Dermis blood vessel endothelial cell (primary cell): ENCODE measurements around the gene STX5. TPM values are rescaled to one million over a fixed set of nuclear protein-coding genes. Genes with fewer than 3 reads are reported as not detected.
"Not testable (repeated sequence)": the region's sequence is repeated elsewhere in the genome, so short reads cannot be mapped to it uniquely, and the experiment has no call there.

Experiments
- DNase-seq: peaks from one replicate; pipeline ENCODE4 v3.0.0; 2010
- total RNA-seq: library from RNA; depleted of rRNA; stranded (reverse); fragments of >200 nt; gene quantifications from 2 replicates; pipeline ENCODE4 v1.2.3, GENCODE V29; 2014

The STX5 gene
- total RNA-seq, 1 donor from 2014 or later = 36.8 TPM

- DNase-seq = not testable (repeated sequence)
These were observed 3.7 kb downstream of the STX5 start for GRCh38 chr11:62828130-62828529.

- DNase-seq = no peak
These were observed 8.2 kb downstream of the STX5 start for GRCh38 chr11:62823677-62824076.

DNA sequence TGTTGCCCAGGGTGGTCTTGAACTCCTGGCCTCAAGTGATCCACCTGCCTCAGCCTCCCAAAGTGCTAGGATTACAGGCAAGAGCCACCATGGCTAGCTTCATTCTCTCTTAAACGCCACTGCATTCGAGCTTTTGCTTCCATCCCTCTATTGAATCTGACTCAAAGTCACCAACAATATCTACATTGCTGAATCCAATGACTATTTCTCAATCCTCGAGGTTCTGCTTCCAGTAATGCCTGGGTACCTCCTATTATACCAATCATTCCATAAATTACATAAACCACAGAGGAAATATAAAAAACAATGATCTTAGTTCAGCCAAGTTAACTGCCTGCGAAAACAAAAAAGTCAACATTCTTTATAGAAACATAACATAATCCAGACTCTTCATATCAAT lies 14.7 kb downstream of the STX5 start:
- no peak for DNase-seq

DNA sequence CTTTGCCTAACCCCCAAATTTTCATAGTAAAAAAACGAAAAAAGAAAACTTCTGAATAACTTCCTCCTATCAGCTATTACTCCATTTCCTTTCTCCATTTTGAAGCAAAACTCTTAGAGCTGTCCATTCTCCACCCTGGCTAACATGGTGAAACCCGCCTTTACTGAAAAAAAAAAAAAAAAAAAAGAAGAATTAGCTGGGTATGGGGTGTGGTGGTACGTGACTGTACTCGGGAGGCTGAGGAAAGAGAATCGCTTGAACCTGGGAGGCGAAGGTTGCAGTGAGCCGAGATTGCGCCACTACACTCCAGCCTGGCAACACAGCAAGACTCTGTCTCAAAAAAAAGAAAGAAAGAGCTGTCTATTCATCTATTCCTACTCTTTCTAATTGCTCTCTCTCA lies 15.3 kb downstream of the STX5 start:
- DNase-seq = no peak

DNA sequence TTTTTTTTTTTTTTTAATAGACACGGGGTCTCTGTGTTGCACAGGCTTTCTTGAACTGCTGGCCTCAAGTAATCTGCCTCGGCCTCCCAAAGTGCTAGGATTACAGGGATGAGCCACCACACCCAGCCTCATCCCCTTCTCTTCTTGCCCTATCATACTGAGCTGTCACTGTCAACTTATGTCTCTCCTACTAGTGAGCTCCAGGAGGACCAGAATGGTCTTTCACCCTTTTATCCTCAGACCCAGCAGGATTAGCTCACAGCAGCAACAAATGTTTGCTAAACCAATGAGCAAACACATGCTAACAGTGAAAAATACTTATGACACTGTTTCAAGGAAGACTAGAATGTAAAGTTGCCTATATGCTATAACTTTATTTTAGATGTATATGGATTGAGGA lies 20.2 kb downstream of the STX5 start:
- DNase-seq = no peak

DNA sequence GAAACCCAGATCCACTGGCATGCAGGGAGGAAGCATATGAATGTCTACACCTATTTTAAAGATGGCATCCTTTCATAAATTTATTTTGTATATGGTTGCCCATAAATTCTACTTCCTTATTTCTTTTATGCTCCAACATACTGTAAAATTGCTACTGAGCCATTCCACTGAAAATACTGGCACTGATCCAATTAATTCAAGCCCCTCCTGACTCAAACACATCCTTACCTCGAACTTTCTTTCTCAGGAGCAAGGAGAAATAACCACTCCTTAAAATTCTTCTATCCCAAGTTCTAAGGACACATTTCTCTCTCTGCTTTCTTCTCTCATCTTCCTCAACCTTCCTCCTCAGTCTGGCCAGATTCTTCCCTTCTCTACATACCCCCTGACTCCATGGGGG lies 21.1 kb downstream of the STX5 start:
- no peak for DNase-seq

DNA sequence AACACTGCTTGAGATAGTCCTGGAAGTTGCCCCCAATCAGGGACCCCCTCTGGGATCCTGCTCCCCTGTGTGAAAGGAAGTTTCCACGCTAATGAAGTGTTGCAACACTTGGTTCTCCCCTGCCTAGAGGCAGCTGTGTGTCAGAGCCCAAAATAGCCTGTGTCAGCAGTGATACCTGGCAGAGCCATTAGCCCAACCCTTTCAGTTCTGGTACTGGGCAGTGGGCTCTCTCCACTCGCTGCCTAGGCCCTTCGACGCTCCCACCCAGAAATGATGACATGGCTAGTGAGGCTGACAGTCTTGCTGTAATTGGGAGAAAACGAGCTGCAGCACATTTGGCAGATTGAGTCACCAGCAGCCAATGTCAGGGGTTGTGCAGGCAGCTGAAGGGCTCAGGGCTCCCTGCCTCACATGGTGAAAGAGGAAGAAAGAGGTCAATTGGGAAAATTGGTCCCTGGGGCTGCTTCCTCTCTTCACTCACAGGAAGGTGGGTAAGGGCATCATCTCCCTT lies 25.2 kb downstream of the STX5 start:
- no peak for DNase-seq

DNA sequence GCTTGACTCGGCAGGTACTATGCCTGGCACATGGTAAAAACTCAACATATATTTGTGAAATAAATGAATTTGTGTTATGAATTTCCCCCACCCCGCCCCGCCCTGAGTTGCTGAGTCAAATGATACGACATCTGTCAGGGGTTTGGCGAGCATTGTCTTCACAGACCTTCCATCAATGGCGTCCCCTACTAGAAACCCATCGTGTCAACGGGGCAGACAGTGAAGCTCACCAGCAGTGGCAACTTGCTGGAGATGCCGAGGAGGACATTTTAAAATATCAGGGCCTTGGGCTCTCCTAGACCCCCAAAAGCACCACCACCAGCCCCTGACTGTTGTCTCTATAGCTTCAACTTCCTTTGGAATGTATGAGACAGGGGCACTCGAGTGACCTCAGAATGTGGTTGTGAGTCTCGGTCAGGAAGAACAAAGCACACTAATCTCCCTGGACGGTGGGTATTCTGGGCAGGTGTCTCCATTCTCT lies 25.9 kb downstream of the STX5 start:
- DNase-seq = peak; percentile 29

GRCh38 chr11:62805076-62805892 lies 26.6 kb downstream of the STX5 start, which contains the start of gene NXF1:
TSS of gene NXF1 (minus strand) at chr11:62805440. CDS start at chr11:62805356, 84 bp downstream.
- peak; percentile 97 for DNase-seq

GRCh38 chr11:62804310-62805075 lies 27.4 kb downstream of the STX5 start:
- peak; percentile 74 for DNase-seq

GRCh38 chr11:62801071-62801470 lies 30.8 kb downstream of the STX5 start:
- no peak for DNase-seq

DNA sequence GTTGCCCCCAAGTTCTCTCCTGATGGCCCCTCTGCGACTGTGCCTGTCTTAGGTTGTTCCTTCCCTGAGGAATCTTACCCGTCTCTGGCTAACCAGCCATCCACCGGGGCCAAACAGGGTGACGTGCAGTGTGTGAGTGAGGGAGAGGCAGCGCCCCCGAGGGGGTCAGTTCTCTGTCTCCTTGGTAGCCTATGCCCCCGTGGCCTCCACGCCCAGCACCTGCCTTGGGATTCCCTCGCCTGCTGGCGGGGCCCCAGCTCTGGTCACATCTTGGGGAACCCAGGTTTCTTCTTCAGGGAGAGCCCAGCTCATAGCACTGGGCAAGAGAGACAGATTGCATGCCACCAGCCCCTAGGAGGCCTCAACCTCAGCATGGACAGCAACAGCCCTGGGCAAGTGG lies 32.4 kb downstream of the STX5 start:
- no peak for DNase-seq

DNA sequence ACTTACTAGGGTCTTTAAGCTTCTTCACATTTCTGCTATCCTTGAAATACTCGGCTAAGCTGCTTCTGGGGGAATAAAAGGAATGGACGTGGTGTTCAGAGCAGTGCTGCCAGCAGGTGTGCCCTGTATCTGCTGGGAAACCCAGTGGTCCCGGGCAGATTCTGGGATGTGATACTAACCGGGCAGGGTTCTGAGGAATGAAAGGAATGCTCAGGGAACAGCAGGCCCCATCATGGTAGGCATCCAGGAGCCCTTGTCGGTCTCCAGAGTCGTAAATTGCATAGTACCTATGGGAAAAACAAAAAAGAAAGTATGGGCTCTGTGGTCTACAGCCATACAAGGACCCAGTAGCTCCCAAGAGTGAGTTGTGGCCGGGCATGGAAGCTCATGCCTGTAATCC lies 35.6 kb downstream of the STX5 start:
- DNase-seq = no peak

DNA sequence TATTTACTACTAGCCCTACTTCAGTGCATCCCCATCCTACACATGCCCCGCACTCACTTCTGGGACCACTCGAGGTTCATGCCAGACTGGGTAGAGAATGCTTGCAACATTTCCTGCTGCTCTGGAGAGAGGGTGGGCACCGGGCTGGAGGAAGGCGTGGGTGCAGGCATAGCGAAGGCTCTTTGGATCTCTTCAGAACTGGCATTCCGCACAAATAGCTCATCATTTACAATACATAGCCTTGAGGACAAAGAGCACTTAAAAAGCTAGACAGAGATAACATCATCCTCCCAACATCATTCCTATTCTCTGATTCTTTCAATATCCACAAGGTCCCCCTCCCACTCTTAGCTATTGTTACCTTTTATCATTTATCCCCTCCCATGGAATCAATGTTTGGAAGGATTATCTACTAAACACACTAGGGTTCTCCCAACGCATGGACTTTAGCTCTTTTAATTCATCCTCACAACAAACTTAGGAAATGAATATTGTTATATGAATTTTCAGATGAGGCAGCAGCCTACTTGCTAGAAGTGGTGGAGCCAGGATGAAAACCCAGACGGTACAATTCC lies 37.6 kb downstream of the STX5 start:
- DNase-seq = no peak

- no peak for DNase-seq
These were observed 39.7 kb downstream of the STX5 start for GRCh38 chr11:62792202-62792575.

- DNase-seq = peak; percentile 83
These were observed 40.2 kb downstream of the STX5 start, which contains the start of gene TMEM223 for GRCh38 chr11:62791501-62792201. TSS of gene TMEM223 (minus strand) at chr11:62792006. CDS start at chr11:62791994, 12 bp downstream.

DNA sequence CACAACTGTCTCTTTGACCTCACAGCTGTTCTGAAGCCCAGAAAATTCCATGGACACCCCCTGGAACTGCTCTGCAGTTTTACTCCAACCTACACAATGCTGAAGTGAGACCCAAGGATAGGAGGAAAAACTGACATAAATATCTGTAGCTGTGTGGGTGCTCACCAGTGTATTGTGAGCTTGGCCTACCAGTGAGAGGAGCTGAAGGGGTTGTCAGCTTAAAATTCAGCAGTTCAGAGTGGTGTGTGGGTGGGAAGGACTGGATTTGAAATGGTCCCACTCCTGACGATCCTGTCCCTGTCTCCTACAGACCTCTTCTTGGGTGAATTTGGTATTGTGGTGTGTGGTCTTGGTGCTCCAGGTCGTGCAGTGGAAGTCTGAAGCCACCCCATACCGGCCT lies 42.3 kb downstream of the STX5 start:
- no peak for DNase-seq

DNA sequence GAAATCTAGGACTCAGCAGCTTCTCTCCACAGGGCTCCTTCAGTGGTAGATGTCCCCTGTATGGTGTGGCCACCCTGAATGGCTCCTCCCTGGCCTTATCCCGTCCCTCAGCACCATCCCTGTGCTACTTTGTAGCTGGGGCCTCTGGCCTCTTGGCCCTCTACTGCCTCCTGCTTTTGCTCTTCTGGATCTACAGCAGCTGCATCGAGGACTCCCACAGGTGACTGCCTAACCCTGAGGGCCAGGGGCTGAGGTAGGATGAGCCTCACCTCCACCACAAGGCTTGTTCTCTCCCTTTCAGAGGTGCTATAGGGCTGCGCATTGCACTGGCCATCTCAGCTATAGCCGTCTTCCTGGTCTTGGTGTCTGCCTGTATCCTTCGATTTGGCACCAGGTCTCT lies 42.9 kb downstream of the STX5 start:
- no peak for DNase-seq

DNA sequence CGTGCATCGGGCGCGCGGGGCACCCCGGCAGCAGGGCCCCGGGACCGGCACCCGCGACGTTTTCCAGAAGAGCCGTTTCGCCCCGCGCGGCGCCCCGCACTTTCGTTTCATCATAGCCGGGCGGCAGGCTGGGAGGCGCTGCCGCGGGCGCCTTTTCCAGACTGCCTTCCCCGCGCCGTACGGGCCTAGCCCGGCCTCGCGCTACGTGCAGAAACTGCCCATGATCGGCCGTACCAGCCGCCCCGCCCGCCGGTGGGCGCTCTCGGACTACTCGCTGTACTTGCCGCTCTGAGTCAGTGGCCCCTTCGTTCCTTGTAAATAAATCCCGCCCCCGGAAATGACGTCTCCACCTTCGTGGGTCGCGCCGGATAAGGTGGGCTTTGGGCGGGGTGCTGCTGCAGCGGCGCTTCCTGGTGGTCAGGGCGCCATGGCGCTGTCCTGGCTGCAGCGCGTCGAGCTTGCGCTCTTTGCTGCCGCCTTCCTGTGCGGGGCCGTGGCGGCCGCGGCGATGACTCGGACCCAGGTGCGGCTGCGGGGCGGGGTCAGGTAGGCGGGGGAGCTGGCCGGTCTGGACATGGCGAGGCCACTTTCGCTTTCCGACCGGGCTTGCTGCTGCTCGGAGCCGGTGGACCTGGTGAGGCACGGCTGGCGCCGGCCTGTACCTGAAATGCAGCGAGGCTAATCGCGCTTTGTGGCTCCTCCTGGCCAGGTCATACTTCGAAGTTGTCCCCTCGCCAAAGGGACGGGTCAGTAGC lies 44.7 kb downstream of the STX5 start, which contains the start of gene TMEM179B:
Gene TMEM179B (plus strand): TSS at position 398 of the 755 bp plus-strand sequence. CDS start 30 bp downstream, at position 428.
- peak; percentile 99 for DNase-seq

DNA sequence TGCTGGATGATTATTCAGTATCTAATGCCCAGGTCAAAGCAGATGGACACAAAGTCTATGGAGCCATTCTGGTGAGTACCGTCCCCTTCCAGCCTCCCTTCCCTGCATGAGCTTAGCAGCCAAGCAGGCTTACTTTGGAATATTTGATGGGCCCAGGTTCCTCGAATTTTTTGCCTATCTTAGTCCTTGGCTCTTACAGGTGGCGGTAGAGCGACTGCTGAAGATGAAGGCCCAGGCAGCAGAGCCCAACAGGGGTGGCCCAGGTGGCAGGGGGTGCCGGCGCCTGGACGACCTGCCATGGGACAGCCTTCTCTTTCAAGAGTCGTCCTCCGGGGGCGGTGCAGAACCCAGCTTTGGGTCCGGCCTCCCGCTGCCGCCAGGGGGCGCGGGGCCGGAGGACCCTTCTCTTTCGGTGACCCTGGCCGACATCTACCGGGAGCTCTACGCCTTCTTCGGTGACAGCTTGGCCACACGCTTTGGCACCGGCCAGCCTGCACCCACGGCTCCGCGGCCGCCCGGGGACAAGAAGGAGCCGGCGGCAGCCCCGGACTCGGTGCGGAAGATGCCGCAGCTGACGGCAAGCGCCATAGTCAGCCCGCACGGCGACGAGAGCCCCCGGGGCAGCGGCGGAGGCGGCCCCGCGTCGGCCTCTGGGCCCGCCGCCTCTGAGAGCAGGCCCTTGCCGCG lies 45.4 kb downstream of the STX5 start:
- peak; percentile 90 for DNase-seq

DNA sequence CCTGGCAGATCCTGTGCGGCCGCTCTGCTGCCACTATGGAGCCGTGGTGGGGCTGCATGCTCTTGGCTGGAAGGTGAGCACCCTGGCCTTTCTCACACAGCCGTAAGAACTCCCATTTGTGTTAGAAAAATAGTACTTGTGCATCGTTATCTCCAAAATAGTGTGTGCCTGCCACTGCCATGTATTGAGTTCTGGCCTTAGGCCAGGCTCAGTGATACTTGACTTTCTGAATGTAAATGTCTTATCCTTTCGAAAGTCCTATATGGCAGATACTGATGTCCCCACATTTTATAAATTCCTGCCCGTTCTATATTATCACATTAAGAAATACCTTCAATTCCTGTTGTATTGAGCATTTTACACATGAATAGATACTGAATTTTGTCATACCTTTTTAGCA lies 49.1 kb downstream of the STX5 start:
- DNase-seq = no peak
